ENCODE data around the gene CAMSAP1.
"Not testable (repeated sequence)": the region's sequence is repeated elsewhere in the genome, so short reads cannot be mapped to it uniquely, and the experiment has no call there.

CAMSAP1 gene

DNA sequence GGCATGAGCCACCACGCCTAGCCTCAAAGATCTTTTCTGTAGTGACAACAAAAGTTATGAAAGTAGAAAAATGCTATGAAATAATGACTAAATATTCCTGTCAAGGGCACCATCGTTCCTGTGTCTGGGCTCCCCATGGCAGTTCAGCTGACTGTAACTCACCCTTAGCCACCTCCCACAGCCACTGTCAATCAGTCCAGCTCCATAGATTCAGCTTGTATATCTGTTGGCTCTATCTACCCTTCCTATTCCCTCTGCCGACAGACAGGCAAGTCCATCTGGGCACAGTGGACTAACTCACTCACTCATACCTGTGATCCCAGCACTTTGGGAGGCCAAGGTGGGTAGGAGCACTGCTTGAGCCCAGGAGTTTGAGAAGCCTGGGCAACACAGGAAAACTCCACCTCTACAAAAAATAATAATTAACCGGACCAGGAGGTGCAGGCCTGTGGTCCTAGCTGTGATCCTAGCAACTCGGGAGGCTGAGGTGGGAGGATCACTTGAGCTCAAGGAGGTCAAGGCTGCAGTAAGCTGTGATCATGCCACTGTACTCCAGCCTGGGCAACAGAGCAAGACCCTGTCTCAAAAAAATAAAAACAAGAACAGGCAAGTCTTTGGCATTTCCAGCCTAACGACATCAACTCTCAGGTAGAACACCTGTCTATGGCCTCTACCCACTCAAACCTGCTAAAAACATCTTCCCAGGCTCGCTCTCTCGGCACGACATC, 6.2 kb downstream of the CAMSAP1 start:
- in situ Hi-C loops (cut with HindIII; ENCODE audit: low sequenced_read_pairs) = no loop called here

DNA sequence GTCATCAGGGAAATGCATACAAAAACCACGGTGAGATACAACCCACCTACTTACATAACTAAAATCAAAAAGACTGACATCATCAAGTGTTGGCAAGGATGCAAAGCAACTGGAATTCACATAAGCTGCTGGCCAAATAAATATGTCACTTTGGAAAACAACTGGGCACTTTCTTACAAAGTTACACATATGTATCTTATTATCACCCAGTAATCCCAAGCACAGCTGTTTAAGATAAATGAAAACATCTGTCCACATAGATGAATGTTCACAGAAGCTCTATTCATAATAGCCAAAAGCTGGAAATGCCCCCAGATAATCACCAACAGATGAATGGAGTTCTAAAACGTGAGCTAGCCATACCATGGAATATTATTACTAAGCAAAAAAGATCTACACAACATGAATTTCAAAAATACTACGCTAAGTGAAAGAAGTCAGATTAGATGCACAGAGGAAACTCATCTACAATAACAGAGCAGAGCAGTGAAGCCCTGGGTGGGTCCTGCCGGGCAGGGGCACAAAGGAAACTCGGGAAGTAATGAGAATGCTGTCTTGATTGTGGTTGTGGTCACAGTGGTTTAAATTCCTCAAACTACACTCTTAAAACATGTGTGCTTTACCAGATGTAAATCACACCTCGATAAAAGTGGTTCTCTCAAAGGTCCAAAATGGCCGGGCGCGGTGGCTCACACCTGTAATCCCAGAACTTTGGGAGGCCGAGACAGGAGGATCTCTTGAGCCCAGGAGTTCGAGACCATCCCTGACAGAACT, 8.5 kb downstream of the CAMSAP1 start:
- in situ Hi-C loops (cut with HindIII; ENCODE audit: low sequenced_read_pairs) = no loop called here

- in situ Hi-C loops (cut with HindIII; ENCODE audit: low sequenced_read_pairs) = no loop called here
Observed at GRCh38 chr9:135896626-135897025, 10.7 kb downstream of the CAMSAP1 start.

DNA sequence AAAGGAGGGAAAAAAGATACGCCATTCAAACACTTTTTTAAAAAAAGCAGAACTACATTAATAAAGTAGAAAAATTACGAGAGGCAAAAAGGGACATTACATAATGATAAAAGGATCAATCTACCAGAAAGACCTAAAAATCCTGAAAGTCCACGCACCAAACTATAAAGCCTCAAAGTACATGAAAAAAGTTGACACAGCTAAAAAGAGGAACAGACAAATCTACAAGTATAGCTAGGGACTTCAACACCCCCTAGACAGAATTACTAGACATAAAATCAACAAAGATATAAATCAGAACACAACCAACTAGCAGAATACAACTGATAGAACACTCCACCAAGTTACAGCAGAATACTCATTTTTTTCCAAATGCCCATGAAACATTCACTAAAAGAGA, 11.1 kb downstream of the CAMSAP1 start:
- in situ Hi-C loops (cut with HindIII; ENCODE audit: low sequenced_read_pairs) = no loop called here

- in situ Hi-C loops (cut with HindIII; ENCODE audit: low sequenced_read_pairs) = no loop called here
Observed at GRCh38 chr9:135895202-135895848, 12.0 kb downstream of the CAMSAP1 start.

GRCh38 chr9:135893104-135893503, 14.2 kb downstream of the CAMSAP1 start:
- in situ Hi-C loops (cut with HindIII; ENCODE audit: low sequenced_read_pairs) = no loop called here

DNA sequence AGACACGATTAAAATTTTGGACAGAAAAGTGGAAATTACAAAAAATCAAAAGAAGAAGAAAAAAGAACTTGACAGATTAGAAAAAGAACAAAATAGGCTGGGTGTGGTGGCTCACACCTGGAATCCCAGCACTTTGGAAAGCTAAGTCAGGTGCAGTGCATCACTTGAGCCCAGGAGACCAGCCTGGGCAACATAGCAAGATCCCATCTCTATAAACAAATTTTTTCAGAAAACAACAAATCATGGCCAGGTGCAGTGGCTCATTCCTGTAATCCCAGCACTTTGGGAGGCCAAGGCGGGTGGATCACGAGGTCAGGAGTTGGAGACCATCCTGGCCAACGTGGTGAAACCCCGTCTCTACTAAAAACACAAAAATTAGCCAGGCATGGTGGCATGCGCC, 15.0 kb downstream of the CAMSAP1 start:
- in situ Hi-C loops (cut with HindIII; ENCODE audit: low sequenced_read_pairs) = not testable (repeated sequence)

- in situ Hi-C loops (cut with HindIII; ENCODE audit: low sequenced_read_pairs) = no loop called here
Observed at GRCh38 chr9:135891027-135891631, 16.2 kb downstream of the CAMSAP1 start.

- in situ Hi-C loops (cut with HindIII; ENCODE audit: low sequenced_read_pairs) = no loop called here
Observed at GRCh38 chr9:135890190-135891026, 16.9 kb downstream of the CAMSAP1 start.

DNA sequence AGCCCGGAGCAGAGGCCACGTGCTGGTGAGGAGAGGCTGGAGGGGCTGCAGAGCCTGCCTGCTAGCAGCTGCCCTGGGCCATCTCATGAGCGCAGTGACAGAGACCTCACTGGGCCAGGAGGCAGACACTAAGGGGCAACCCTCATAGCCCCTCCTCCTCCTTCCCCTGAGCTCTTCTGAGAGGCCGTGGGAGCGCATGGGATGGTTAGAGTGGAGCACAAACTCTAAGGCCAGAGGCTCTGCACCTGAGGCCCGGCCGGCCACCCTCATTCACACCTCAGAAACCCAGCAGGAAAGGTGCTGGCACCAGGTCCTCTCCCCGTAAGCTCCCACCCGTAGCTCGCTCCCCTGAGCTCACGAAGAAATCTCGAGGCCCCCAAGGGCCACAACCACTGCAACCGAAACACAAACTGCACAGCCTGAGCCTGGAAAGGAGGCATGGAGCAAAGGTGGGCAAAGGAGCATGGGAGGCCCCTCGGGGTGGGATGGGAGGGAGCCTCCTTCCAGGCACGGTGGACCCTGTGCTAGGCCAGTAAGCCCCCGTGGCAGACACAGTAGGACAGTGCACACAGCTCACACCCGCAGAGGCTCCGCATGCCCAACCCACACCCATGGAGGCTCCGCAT, 17.7 kb downstream of the CAMSAP1 start:
- in situ Hi-C loops (cut with HindIII; ENCODE audit: low sequenced_read_pairs) = no loop called here

DNA sequence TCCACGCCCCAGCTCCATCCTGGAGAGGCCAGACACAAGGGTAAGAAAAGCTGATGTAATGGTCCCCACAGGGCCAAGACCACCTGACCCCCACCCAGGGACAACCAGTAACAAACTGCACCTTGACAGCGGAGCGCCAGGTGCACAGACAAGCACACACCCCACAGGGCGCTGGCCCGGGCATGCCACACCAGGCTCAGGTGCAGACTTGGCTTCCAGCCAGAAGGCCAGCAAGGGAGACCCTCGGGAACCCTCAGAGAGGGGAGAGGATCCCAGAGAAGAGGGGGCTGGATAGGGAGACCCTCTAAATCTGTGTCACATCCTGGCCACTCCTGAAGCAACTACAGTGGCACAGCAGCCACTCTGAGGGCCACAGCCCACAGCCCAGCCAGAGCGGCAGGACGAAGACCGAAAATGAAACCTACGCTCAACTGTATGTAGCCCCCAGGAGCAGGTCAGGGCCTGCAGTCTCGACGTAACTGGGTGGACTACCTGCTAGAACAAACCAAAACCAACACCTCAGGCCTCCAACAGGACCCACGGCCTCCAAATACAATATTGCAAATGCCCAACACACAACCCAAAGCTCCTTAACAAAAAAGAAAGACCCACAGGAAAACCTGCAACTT, 18.5 kb downstream of the CAMSAP1 start:
- in situ Hi-C loops (cut with HindIII; ENCODE audit: low sequenced_read_pairs) = no loop called here

- in situ Hi-C loops (cut with HindIII; ENCODE audit: low sequenced_read_pairs) = no loop called here
Observed at GRCh38 chr9:135888126-135888765, 19.1 kb downstream of the CAMSAP1 start.

DNA sequence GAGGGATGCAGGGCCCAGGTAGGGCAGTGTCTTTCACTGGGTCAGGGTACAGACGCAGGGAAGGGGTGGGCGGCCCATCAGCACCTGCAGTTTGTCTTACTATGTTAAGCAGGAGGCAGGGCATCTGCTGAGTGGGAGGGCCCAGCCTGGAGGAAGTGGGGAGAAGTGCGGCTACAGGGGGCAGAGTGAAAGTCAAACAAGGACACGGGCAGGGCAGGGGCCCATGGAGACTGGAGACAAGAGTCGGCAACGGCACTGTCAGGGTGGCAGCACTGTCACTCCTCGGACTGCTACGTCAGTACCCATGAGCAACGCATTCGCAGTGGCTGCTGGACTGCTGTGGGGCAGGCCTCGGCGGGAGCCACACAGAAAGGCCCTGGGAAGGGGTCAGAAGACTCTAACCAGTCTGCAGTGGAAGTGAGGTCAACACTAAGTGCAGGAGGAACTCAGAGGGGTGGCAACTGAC, 19.7 kb downstream of the CAMSAP1 start:
- in situ Hi-C loops (cut with HindIII; ENCODE audit: low sequenced_read_pairs) = no loop called here

- in situ Hi-C loops (cut with HindIII; ENCODE audit: low sequenced_read_pairs) = no loop called here
Observed at GRCh38 chr9:135887021-135887507, 20.3 kb downstream of the CAMSAP1 start.

GRCh38 chr9:135886147-135886981, 21.0 kb downstream of the CAMSAP1 start:
- in situ Hi-C loops (cut with HindIII; ENCODE audit: low sequenced_read_pairs) = no loop called here

GRCh38 chr9:135885100-135885853, 22.1 kb downstream of the CAMSAP1 start:
- in situ Hi-C loops (cut with HindIII; ENCODE audit: low sequenced_read_pairs) = no loop called here

DNA sequence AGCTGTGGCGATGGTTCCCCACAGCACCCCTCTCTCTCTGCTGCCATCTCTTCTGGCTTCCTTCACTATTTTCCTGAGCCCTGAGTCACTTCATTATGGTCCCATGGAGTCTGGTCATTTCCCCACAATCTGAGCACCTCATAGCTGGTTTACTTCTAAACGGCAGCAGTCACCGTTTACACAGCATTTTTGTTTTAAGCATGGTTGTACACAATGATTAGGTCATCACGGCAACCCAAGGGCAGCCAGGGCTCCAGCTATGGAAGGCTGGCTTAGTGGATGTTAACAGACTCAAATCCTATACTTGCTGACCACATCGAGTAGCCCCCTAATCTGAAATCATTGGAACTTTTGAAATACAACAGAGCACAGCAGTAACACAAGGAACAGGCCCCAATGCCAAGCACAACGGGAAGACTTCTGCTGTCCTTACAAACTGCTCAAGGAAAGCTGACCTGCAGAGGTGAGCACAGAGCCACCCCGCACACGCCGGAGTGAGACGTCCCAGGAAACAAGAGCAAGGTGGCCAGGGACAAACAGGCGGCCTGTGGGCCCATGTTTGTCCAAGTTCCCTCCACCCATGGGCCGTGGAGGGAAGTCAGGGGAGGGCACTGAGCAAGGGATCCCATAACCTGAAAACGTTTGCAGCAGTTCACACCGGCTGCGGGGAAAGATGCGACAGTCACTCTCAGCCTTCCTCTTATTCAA, 22.9 kb downstream of the CAMSAP1 start:
- in situ Hi-C loops (cut with HindIII; ENCODE audit: low sequenced_read_pairs) = no loop called here

All from DLD1 (cell line).